ENCODE data around the gene BASP1. TPM values are rescaled to one million over a fixed set of nuclear protein-coding genes. Genes with fewer than 3 reads are reported as not detected.

The BASP1 gene
- total RNA-seq, 1 donor from 2014 or later: 158 TPM

GRCh38 chr5:17204133-17204489 lies 13.3 kb upstream of the BASP1 start:
- peaks cover 1% of the 10 kb centered on the region for H3K36me3 Mint-ChIP-seq
- no peaks in the 10 kb centered on the region for H3K36me3 ChIP-seq
- no peaks in the 10 kb centered on the region for H3K27me3 ChIP-seq
- H3K4me1 Mint-ChIP-seq: peaks cover 9% of the 10 kb centered on the region
- no peaks in the 10 kb centered on the region for H3K79me2 ChIP-seq (ENCODE audit: low read depth)
- H3K4me3 ChIP-seq: no peak overlapping the region
- TF ChIP-seq EZH2 (IDR thresholded peaks at IDR 0.05): no peak
- TF ChIP-seq CTCF (IDR thresholded peaks at IDR 0.05): no peak
- TF ChIP-seq EZH2phosphoT487 (IDR thresholded peaks at IDR 0.05): no peak
- H4K20me1 ChIP-seq (ENCODE audit: low read depth): no peaks in the 10 kb centered on the region
- no peak overlapping the region for H3K4me3 Mint-ChIP-seq
- no peak overlapping the region for H2AFZ ChIP-seq (replicated peaks)
- peaks cover 1% of the 10 kb centered on the region for H3K9me3 Mint-ChIP-seq
- H3F3A ChIP-seq (ENCODE audit: low read depth): peaks cover 5% of the 10 kb centered on the region
- peaks cover 3% of the 10 kb centered on the region for H3K27me3 Mint-ChIP-seq (ENCODE audit: insufficient read depth, low read depth)
- peaks cover 13% of the 10 kb centered on the region for H3K4me1 ChIP-seq
- H3K9me3 ChIP-seq (ENCODE audit: low read depth): no peaks in the 10 kb centered on the region
- no peak for DNase-seq (ENCODE audit: low spot score)
- H3K4me2 ChIP-seq: no peak overlapping the region
- no peak overlapping the region for H3K27ac ChIP-seq
- H3K27ac Mint-ChIP-seq: no peak overlapping the region
- H3K9ac ChIP-seq: no peak overlapping the region

- Histone ChIP-seq H3K27me3 (no peaks in the 10 kb centered on the region), H4K20me1 (ENCODE audit: low read depth) (no peaks in the 10 kb centered on the region), H3K36me3 (no peaks in the 10 kb centered on the region), H3K9me3 (ENCODE audit: low read depth) (no peaks in the 10 kb centered on the region), H3K4me2 (no peak overlapping the region), H3K4me3 (no peak overlapping the region), H3K9ac (no peak overlapping the region), H3F3A (ENCODE audit: low read depth) (peaks cover 5% of the 10 kb centered on the region), H2AFZ (replicated peaks) (no peak overlapping the region), H3K79me2 (ENCODE audit: low read depth) (no peaks in the 10 kb centered on the region), H3K4me1 (peaks cover 14% of the 10 kb centered on the region), H3K27ac (no peak overlapping the region)
- DNase-seq (ENCODE audit: low spot score): no peak
- no peak for TF ChIP-seq EZH2phosphoT487 (IDR thresholded peaks at IDR 0.05)
- no peak for TF ChIP-seq EZH2 (IDR thresholded peaks at IDR 0.05)
- no peak for TF ChIP-seq CTCF (IDR thresholded peaks at IDR 0.05)
- peaks cover 11% of the 10 kb centered on the region for H3K4me1 Mint-ChIP-seq
- no peak overlapping the region for H3K4me3 Mint-ChIP-seq
- H3K27me3 Mint-ChIP-seq (ENCODE audit: insufficient read depth, low read depth): peaks cover 5% of the 10 kb centered on the region
- H3K9me3 Mint-ChIP-seq: peaks cover 2% of the 10 kb centered on the region
- H3K36me3 Mint-ChIP-seq: peaks cover 8% of the 10 kb centered on the region
- H3K27ac Mint-ChIP-seq: no peak overlapping the region
Observed at GRCh38 chr5:17206021-17206420, 11.4 kb upstream of the BASP1 start.

GRCh38 chr5:17212191-17212590 lies 5.2 kb upstream of the BASP1 start:
- H3K9me3 ChIP-seq (ENCODE audit: low read depth): no peaks in the 10 kb centered on the region
- no peak overlapping the region for H3K4me3 ChIP-seq
- H3K36me3 ChIP-seq: no peaks in the 10 kb centered on the region
- no peak for DNase-seq (ENCODE audit: low spot score)
- peaks cover 26% of the 10 kb centered on the region for H3F3A ChIP-seq (ENCODE audit: low read depth)
- H3K36me3 Mint-ChIP-seq: peaks cover 10% of the 10 kb centered on the region
- H3K27ac ChIP-seq: no peak overlapping the region
- peaks cover 54% of the 10 kb centered on the region for H3K4me1 ChIP-seq
- H3K4me1 Mint-ChIP-seq: peaks cover 31% of the 10 kb centered on the region
- H3K27ac Mint-ChIP-seq: no peak overlapping the region
- H3K9ac ChIP-seq: no peak overlapping the region
- no peak overlapping the region for H3K4me3 Mint-ChIP-seq
- peaks cover 6% of the 10 kb centered on the region for H3K27me3 Mint-ChIP-seq (ENCODE audit: insufficient read depth, low read depth)
- H3K9me3 Mint-ChIP-seq: peaks cover 2% of the 10 kb centered on the region
- H4K20me1 ChIP-seq (ENCODE audit: low read depth): no peaks in the 10 kb centered on the region
- TF ChIP-seq EZH2phosphoT487 (IDR thresholded peaks at IDR 0.05) (no peak), EZH2 (IDR thresholded peaks at IDR 0.05) (no peak), CTCF (IDR thresholded peaks at IDR 0.05) (no peak)
- H3K79me2 ChIP-seq (ENCODE audit: low read depth): peaks cover 29% of the 10 kb centered on the region
- H3K4me2 ChIP-seq: peak overlapping the region; percentile 24
- H2AFZ ChIP-seq (replicated peaks): no peak overlapping the region
- H3K27me3 ChIP-seq: no peaks in the 10 kb centered on the region
